ENCODE results near the gene CD81.

CD81 gene

DNA sequence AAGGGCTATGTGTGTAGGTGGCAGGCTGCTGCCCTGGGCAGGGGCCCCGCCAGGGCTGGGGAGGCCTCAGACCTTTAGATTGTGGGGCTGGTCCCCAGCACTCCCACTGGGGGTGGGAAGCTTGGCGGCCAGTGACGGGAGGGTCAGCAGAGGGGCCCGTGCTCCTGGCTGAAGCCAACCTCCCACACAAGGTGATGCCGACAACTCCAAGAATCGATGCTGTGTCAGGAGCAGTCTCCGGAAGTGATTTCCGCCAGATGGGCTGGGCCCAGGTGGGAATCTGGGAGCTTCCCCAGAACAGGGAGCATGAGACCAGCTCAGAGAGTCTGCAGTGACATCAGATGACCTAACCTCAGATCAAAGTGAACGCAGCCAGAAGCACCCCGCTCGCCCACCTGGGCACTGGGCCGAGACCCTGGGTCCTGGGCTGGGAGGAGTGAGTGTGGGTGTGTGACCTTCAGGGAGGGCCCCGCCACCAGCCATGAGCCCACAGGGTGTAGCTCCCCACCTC is 59.5 kb downstream of the CD81 start:
- no peaks in the 10 kb centered on the region for H3K9me3 ChIP-seq (ENCODE audit: control insufficient read depth, insufficient read depth, low read length)
- TF ChIP-seq EZH2phosphoT487 (IDR thresholded peaks at IDR 0.05; ENCODE audit: borderline replicate concordance, low read length): no peak
- TF ChIP-seq, protein P1, sequence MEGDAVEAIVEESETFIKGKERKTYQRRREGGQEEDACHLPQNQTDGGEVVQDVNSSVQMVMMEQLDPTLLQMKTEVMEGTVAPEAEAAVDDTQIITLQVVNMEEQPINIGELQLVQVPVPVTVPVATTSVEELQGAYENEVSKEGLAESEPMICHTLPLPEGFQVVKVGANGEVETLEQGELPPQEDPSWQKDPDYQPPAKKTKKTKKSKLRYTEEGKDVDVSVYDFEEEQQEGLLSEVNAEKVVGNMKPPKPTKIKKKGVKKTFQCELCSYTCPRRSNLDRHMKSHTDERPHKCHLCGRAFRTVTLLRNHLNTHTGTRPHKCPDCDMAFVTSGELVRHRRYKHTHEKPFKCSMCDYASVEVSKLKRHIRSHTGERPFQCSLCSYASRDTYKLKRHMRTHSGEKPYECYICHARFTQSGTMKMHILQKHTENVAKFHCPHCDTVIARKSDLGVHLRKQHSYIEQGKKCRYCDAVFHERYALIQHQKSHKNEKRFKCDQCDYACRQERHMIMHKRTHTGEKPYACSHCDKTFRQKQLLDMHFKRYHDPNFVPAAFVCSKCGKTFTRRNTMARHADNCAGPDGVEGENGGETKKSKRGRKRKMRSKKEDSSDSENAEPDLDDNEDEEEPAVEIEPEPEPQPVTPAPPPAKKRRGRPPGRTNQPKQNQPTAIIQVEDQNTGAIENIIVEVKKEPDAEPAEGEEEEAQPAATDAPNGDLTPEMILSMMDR (IDR thresholded peaks at IDR 0.05; ENCODE audit: low read depth, low read length, poor library complexity, severe bottlenecking): no peak
- no peaks in the 10 kb centered on the region for H3K4me1 ChIP-seq (ENCODE audit: control insufficient read depth, low read length)
- no peaks in the 10 kb centered on the region for H3F3A ChIP-seq (ENCODE audit: control insufficient read depth, insufficient read depth)
- no peaks in the 10 kb centered on the region for H3K36me3 ChIP-seq (ENCODE audit: control insufficient read depth, low read length)
- H4K20me1 ChIP-seq (ENCODE audit: control insufficient read depth, insufficient read depth, low read depth, low read length): no peaks in the 10 kb centered on the region
- no peak overlapping the region for H3K27ac ChIP-seq (ENCODE audit: low read depth, low read length)
- H3K9me2 ChIP-seq (replicated peaks; ENCODE audit: control insufficient read depth, low read length): no peaks in the 10 kb centered on the region
- no peaks in the 10 kb centered on the region for H3K79me2 ChIP-seq (ENCODE audit: control insufficient read depth, low read length)
- H3K4me3 ChIP-seq (ENCODE audit: low read length): no peak overlapping the region
- no peaks in the 10 kb centered on the region for H3K27me3 ChIP-seq (ENCODE audit: control insufficient read depth, low read length)
- H3K4me2 ChIP-seq (ENCODE audit: low read length): no peak overlapping the region

DNA sequence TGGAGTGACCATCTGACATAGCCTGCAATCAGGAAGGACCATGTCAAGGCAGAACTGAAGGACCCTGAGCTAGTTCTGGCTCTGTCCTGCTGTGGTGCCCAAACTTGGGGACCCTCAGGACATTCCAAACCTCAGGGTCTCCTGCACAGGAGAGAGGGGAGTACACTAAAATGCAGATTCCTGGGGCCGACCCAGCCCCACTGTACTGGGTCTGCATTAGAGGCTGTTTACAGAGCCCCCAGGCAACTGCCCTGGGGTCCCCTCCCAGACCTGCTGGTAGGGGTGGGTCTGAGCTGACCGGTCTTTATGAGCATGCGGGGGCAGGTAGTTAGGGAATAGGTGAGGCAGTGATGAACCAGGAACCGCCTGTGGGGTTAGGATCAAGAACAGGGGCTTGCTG is 60.4 kb downstream of the CD81 start:
- no peaks in the 10 kb centered on the region for H3K9me3 ChIP-seq (ENCODE audit: control insufficient read depth, insufficient read depth, low read length)
- no peaks in the 10 kb centered on the region for H3K4me1 ChIP-seq (ENCODE audit: control insufficient read depth, low read length)
- no peaks in the 10 kb centered on the region for H3K27me3 ChIP-seq (ENCODE audit: control insufficient read depth, low read length)
- H3K9me2 ChIP-seq (replicated peaks; ENCODE audit: control insufficient read depth, low read length): no peaks in the 10 kb centered on the region
- H4K20me1 ChIP-seq (ENCODE audit: control insufficient read depth, insufficient read depth, low read depth, low read length): no peaks in the 10 kb centered on the region; the same call in 1 of the 2 replicates
- no peaks in the 10 kb centered on the region; the same call in 1 of the 2 replicates for H3F3A ChIP-seq (ENCODE audit: control insufficient read depth, insufficient read depth)
- no peak overlapping the region for H3K4me3 ChIP-seq (ENCODE audit: low read length)
- H3K4me2 ChIP-seq (ENCODE audit: low read length): no peak overlapping the region
- no peaks in the 10 kb centered on the region for H3K79me2 ChIP-seq (ENCODE audit: control insufficient read depth, low read length)
- H3K27ac ChIP-seq (ENCODE audit: low read depth, low read length): no peak overlapping the region
- H3K36me3 ChIP-seq (ENCODE audit: control insufficient read depth, low read length): no peaks in the 10 kb centered on the region
- no peak for TF ChIP-seq EZH2phosphoT487 (IDR thresholded peaks at IDR 0.05; ENCODE audit: borderline replicate concordance, low read length)
- TF ChIP-seq, protein P1 (IDR thresholded peaks at IDR 0.05; ENCODE audit: low read depth, low read length, poor library complexity, severe bottlenecking): no peak

DNA sequence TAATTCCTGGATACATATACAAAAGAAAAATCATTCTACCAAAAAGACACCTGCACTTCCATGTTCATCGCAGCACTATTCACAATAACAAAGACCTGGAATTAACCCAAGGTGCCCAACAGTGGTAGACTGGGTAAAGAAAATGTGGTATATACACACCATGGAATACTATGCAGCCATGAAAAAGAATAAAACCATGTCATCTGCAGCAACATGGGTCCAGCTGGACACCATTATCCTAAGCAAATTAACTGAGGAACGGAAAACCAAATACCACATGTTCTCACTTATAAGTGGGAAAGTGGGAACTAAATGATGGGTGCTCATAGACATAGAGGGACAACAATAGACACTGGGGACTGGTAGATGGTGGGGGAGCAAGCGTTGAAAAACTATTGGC is 62.7 kb downstream of the CD81 start:
- H3K4me3 ChIP-seq (ENCODE audit: low read length): no peak overlapping the region
- no peak overlapping the region for H3K27ac ChIP-seq (ENCODE audit: low read depth, low read length)
- no peaks in the 10 kb centered on the region for H3K27me3 ChIP-seq (ENCODE audit: control insufficient read depth, low read length)
- no peaks in the 10 kb centered on the region for H3K36me3 ChIP-seq (ENCODE audit: control insufficient read depth, low read length)
- H3K9me2 ChIP-seq (replicated peaks; ENCODE audit: control insufficient read depth, low read length): no peaks in the 10 kb centered on the region
- no peaks in the 10 kb centered on the region for H3K4me1 ChIP-seq (ENCODE audit: control insufficient read depth, low read length)
- H3K79me2 ChIP-seq (ENCODE audit: control insufficient read depth, low read length): no peaks in the 10 kb centered on the region
- H3K4me2 ChIP-seq (ENCODE audit: low read length): no peak overlapping the region
- no peaks in the 10 kb centered on the region; the same call in 1 of the 2 replicates for H4K20me1 ChIP-seq (ENCODE audit: control insufficient read depth, insufficient read depth, low read depth, low read length)
- no peaks in the 10 kb centered on the region for H3K9me3 ChIP-seq (ENCODE audit: control insufficient read depth, insufficient read depth, low read length)
- H3F3A ChIP-seq (ENCODE audit: control insufficient read depth, insufficient read depth): peaks cover 2% of the 10 kb centered on the region; the same call in 1 of the 2 replicates
- TF ChIP-seq EZH2phosphoT487 (IDR thresholded peaks at IDR 0.05; ENCODE audit: borderline replicate concordance, low read length): no peak
- TF ChIP-seq, protein P1 (IDR thresholded peaks at IDR 0.05; ENCODE audit: low read depth, low read length, poor library complexity, severe bottlenecking): no peak
